Measurements from ENCODE around the gene RABGAP1. TPM values are rescaled to one million over a fixed set of nuclear protein-coding genes. Genes with fewer than 3 reads are reported as not detected.

Gene RABGAP1
- polyA plus RNA-seq, 1 donor from 2014 or later: 67.8 TPM

GRCh38 chr9:123008909-123009308, 68.1 kb downstream of the RABGAP1 start:
- H3K4me3 ChIP-seq (ENCODE audit: low read length): no peak overlapping the region
- H3K27me3 ChIP-seq (ENCODE audit: insufficient read depth, low read depth, low read length): no peaks in the 10 kb centered on the region
- no peaks in the 10 kb centered on the region for H3K36me3 ChIP-seq (ENCODE audit: insufficient read depth, low read length)
- no peak overlapping the region for H2AFZ ChIP-seq (ENCODE audit: low read depth, low read length)
- no peaks in the 10 kb centered on the region for H4K20me1 ChIP-seq (ENCODE audit: insufficient read depth)
- H3K9me2 ChIP-seq (ENCODE audit: insufficient read depth, low read length): no peaks in the 10 kb centered on the region
- H3K4me2 ChIP-seq (ENCODE audit: low read length): no peak overlapping the region
- H3F3A ChIP-seq (ENCODE audit: insufficient read depth, low read length, poor library complexity, severe bottlenecking): no peaks in the 10 kb centered on the region
- no peaks in the 10 kb centered on the region for H3K79me2 ChIP-seq (replicated peaks; ENCODE audit: insufficient read depth, low read length)
- H3K27ac ChIP-seq (ENCODE audit: low read length): no peak overlapping the region
- TF ChIP-seq TAF1 (IDR thresholded peaks at IDR 0.05; ENCODE audit: low read depth) (no peak), POLR2AphosphoS5 (IDR thresholded peaks at IDR 0.05) (no peak), MXI1 (conservative IDR thresholded peaks at IDR 0.05; ENCODE audit: poor library complexity, severe bottlenecking) (no peak), SMC3 (conservative IDR thresholded peaks at IDR 0.05; ENCODE audit: poor library complexity) (no peak), EP300 (conservative IDR thresholded peaks at IDR 0.05; ENCODE audit: poor library complexity, severe bottlenecking) (no peak), REST (IDR thresholded peaks at IDR 0.05; ENCODE audit: borderline replicate concordance) (no peak), CTCF (IDR thresholded peaks at IDR 0.05; ENCODE audit: poor library complexity, severe bottlenecking) (no peak), EZH2 (IDR thresholded peaks at IDR 0.05; ENCODE audit: borderline replicate concordance, insufficient read depth, low read length, poor library complexity, severe bottlenecking) (no peak), RAD21 (conservative IDR thresholded peaks at IDR 0.05) (no peak)
- no peaks in the 10 kb centered on the region for H3K9me3 ChIP-seq (ENCODE audit: low read length)
- H3K9ac ChIP-seq (ENCODE audit: low read length): no peak overlapping the region

GRCh38 chr9:123011380-123011779, 70.6 kb downstream of the RABGAP1 start:
- Histone ChIP-seq H3K79me2 (replicated peaks; ENCODE audit: insufficient read depth, low read length) (no peaks in the 10 kb centered on the region), H3K27ac (ENCODE audit: low read length) (no peak overlapping the region), H3K36me3 (ENCODE audit: insufficient read depth, low read length) (peaks cover 5% of the 10 kb centered on the region), H3K4me3 (ENCODE audit: low read length) (no peak overlapping the region), H2AFZ (ENCODE audit: low read depth, low read length) (no peak overlapping the region), H3K9me3 (ENCODE audit: low read length) (no peaks in the 10 kb centered on the region), H4K20me1 (ENCODE audit: insufficient read depth) (no peaks in the 10 kb centered on the region), H3F3A (ENCODE audit: insufficient read depth, low read length, poor library complexity, severe bottlenecking) (no peaks in the 10 kb centered on the region), H3K9me2 (ENCODE audit: insufficient read depth, low read length) (no peaks in the 10 kb centered on the region), H3K9ac (ENCODE audit: low read length) (no peak overlapping the region), H3K27me3 (ENCODE audit: insufficient read depth, low read depth, low read length) (no peaks in the 10 kb centered on the region), H3K4me2 (ENCODE audit: low read length) (no peak overlapping the region)
- no peak for TF ChIP-seq TAF1 (IDR thresholded peaks at IDR 0.05; ENCODE audit: low read depth)

Data from neural cell (in vitro differentiated cells).